CD4-positive, alpha-beta T cell treated with Interleukin-21 for 1 hour (primary cell): ENCODE results near the gene SIGLEC9.

Experiments used
- DNase-seq: peaks from one replicate; pipeline ENCODE4 v3.0.0-alpha.2; 2020

Gene SIGLEC9

GRCh38 chr19:51145916-51146493 is 21.3 kb downstream of the SIGLEC9 start:
- DNase-seq, result no peak

- DNase-seq, result no peak
Observed at GRCh38 chr19:51146751-51147150, 22.0 kb downstream of the SIGLEC9 start.

GRCh38 chr19:51147663-51148062 is 23.0 kb downstream of the SIGLEC9 start:
- DNase-seq, result no peak

- DNase-seq, result no peak
Observed at GRCh38 chr19:51148580-51148979, 23.9 kb downstream of the SIGLEC9 start.

- no peak for DNase-seq
Observed at GRCh38 chr19:51150627-51151026, 25.9 kb downstream of the SIGLEC9 start.

GRCh38 chr19:51156710-51157109 is 32.0 kb downstream of the SIGLEC9 start:
- no peak for DNase-seq

- DNase-seq, result no peak
Observed at GRCh38 chr19:51157265-51157664, 32.6 kb downstream of the SIGLEC9 start.

- DNase-seq, result peak; percentile 71
Observed at GRCh38 chr19:51158474-51159129, 33.9 kb downstream of the SIGLEC9 start.

GRCh38 chr19:51159656-51160055 is 35.0 kb downstream of the SIGLEC9 start:
- no peak for DNase-seq

GRCh38 chr19:51161266-51161665 is 36.6 kb downstream of the SIGLEC9 start:
- no peak for DNase-seq

- no peak for DNase-seq
Observed at GRCh38 chr19:51161867-51162496, 37.3 kb downstream of the SIGLEC9 start.

- no peak for DNase-seq
Observed at GRCh38 chr19:51163257-51163656, 38.6 kb downstream of the SIGLEC9 start.

GRCh38 chr19:51164215-51164614 is 39.5 kb downstream of the SIGLEC9 start:
- no peak for DNase-seq

- DNase-seq, result peak; percentile 49
Observed at GRCh38 chr19:51166846-51167490, 42.3 kb downstream of the SIGLEC9 start.

GRCh38 chr19:51168564-51169282 is 44.0 kb downstream of the SIGLEC9 start:
- DNase-seq, result peak; percentile 15

GRCh38 chr19:51169283-51169918 is 44.7 kb downstream of the SIGLEC9 start:
- peak; percentile 69 for DNase-seq

GRCh38 chr19:51172223-51172622 is 47.5 kb downstream of the SIGLEC9 start:
- DNase-seq, result no peak

GRCh38 chr19:51173681-51174080 is 49.0 kb downstream of the SIGLEC9 start:
- DNase-seq, result no peak

GRCh38 chr19:51179256-51179655 is 54.5 kb downstream of the SIGLEC9 start:
- DNase-seq, result no peak
